ENCODE data around the gene DKK1.
"Not testable (repeated sequence)": the region's sequence is repeated elsewhere in the genome, so short reads cannot be mapped to it uniquely, and the experiment has no call there.

Gene DKK1

DNA sequence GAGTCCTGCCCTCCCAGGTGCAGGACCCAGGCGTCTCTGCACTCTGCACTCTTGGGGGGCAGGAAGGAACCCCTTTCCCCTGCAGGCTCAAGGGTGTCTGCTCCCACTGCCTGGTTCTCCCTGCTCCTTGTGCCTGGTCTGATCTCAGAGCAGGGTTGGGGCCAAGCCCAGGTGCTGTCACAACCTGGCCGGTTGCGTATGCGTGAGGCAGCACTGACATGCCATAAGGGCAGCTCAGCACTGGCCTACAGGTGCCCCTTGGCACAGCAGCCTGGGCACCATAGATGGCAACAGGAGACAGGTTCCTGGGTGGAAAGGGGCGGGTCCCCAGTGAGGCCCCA is 33.2 kb downstream of the DKK1 start:
- TF ChIP-seq, protein P1, sequence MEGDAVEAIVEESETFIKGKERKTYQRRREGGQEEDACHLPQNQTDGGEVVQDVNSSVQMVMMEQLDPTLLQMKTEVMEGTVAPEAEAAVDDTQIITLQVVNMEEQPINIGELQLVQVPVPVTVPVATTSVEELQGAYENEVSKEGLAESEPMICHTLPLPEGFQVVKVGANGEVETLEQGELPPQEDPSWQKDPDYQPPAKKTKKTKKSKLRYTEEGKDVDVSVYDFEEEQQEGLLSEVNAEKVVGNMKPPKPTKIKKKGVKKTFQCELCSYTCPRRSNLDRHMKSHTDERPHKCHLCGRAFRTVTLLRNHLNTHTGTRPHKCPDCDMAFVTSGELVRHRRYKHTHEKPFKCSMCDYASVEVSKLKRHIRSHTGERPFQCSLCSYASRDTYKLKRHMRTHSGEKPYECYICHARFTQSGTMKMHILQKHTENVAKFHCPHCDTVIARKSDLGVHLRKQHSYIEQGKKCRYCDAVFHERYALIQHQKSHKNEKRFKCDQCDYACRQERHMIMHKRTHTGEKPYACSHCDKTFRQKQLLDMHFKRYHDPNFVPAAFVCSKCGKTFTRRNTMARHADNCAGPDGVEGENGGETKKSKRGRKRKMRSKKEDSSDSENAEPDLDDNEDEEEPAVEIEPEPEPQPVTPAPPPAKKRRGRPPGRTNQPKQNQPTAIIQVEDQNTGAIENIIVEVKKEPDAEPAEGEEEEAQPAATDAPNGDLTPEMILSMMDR (IDR thresholded peaks at IDR 0.05; ENCODE audit: low read depth, low read length): no peak
- no peak overlapping the region for H3K4me3 ChIP-seq (ENCODE audit: low read depth, low read length)

- no peak overlapping the region for H3K4me3 ChIP-seq (ENCODE audit: low read depth, low read length)
- TF ChIP-seq, protein P1 (IDR thresholded peaks at IDR 0.05; ENCODE audit: low read depth, low read length): no peak
Observed at GRCh38 chr10:52348037-52348564, 34.0 kb downstream of the DKK1 start.

DNA sequence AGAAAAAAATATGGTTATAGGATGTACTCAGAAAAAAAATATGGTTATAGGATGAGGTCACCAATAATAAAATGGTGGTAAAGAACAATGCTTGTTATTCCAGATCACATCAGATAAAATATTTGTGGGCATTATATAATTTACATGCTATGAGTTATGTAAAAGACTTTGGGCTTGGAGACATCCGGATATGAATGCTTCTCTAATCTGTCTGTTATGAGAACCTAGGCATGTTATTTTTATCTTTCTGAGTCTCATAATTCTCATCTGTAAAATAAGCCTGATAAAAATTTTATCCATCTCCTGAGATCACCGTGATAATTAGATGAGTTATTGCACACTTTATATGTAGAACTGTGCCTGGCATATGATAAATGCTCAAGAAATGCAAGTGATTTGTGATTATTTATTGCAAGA is 37.8 kb downstream of the DKK1 start:
- H3K4me3 ChIP-seq (ENCODE audit: low read depth, low read length): no peak overlapping the region
- TF ChIP-seq, protein P1 (IDR thresholded peaks at IDR 0.05; ENCODE audit: low read depth, low read length): no peak

GRCh38 chr10:52353205-52353604 is 39.1 kb downstream of the DKK1 start:
- TF ChIP-seq, protein P1 (IDR thresholded peaks at IDR 0.05; ENCODE audit: low read depth, low read length): no peak
- H3K4me3 ChIP-seq (ENCODE audit: low read depth, low read length): no peak overlapping the region

GRCh38 chr10:52353960-52354394 is 39.9 kb downstream of the DKK1 start:
- TF ChIP-seq, protein P1 (IDR thresholded peaks at IDR 0.05; ENCODE audit: low read depth, low read length): no peak
- no peak overlapping the region for H3K4me3 ChIP-seq (ENCODE audit: low read depth, low read length)

DNA sequence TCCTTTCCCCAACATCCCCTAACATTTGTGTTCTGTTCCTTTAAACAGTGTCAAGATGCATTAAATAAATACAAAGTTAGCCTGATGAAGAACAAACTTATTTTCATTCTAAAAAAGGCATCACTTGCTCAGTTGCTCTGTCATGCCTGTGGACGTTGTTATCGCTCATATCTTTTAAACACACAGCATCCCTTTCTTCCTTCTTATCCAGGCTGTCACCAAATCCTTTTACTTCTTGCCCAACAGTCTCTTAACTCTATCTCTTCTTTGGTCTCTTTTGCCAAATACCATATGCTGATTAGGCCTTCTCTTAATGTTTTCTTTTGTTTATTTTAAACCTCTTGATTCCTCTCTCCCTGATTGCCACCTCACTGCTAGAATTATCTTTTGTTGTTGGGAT is 43.9 kb downstream of the DKK1 start:
- no peak overlapping the region for H3K4me3 ChIP-seq (ENCODE audit: low read depth, low read length)
- TF ChIP-seq, protein P1 (IDR thresholded peaks at IDR 0.05; ENCODE audit: low read depth, low read length): no peak

- no peak overlapping the region for H3K4me3 ChIP-seq (ENCODE audit: low read depth, low read length)
- TF ChIP-seq, protein P1 (IDR thresholded peaks at IDR 0.05; ENCODE audit: low read depth, low read length): no peak
Observed at GRCh38 chr10:52359441-52359840, 45.4 kb downstream of the DKK1 start.

- H3K4me3 ChIP-seq (ENCODE audit: low read depth, low read length): not testable (repeated sequence)
Observed at GRCh38 chr10:52365547-52366432, 51.7 kb downstream of the DKK1 start.
